Measurements from ENCODE around the gene RILPL1. TPM values are rescaled to one million over a fixed set of nuclear protein-coding genes. Genes with fewer than 3 reads are reported as not detected.

RILPL1 gene
- total and polyA plus RNA-seq, 2 of the 4 experiments (the other 2 are of a cell fraction): 11.1 to 19.8 TPM

- Histone ChIP-seq H4K91ac (ENCODE audit: insufficient read depth, low read depth, low read length) (peak overlapping the region; percentile 55), H3K18ac (ENCODE audit: low read depth, low read length) (peak overlapping the region; percentile 35; the same call in 1 of the 2 replicates), H3K4ac (ENCODE audit: low read depth, low read length) (peak overlapping the region; percentile 71), H2BK20ac (ENCODE audit: low read depth, low read length) (peak overlapping the region; percentile 22), H3K36me3 (ENCODE audit: control insufficient read depth, insufficient read depth, low read length) (no peaks in the 10 kb centered on the region), H2BK120ac (ENCODE audit: low read depth, low read length) (peak overlapping the region; percentile 42; the same call in 1 of the 2 replicates), H3K27ac (ENCODE audit: insufficient read depth, low read length) (peak overlapping the region; percentile 70; the same call in 1 of the 2 replicates), H3K4me2 (ENCODE audit: low read depth, low read length) (no peak overlapping the region; the same call in 1 of the 2 replicates), H2AK5ac (ENCODE audit: low read depth, low read length) (peak overlapping the region; percentile 33; the same call in 1 of the 2 replicates), H3K23ac (ENCODE audit: low read depth, low read length) (no peak overlapping the region), H3K9me3 (ENCODE audit: control insufficient read depth, insufficient read depth, low read length) (no peaks in the 10 kb centered on the region), H2BK5ac (ENCODE audit: low read depth, low read length, poor library complexity, severe bottlenecking) (no peak overlapping the region), H4K20me1 (ENCODE audit: insufficient read depth, low read length) (no peaks in the 10 kb centered on the region), H3K27me3 (ENCODE audit: control insufficient read depth, insufficient read depth, low read length) (no peaks in the 10 kb centered on the region), H3K9me1 (ENCODE audit: insufficient read depth, low read length) (peaks cover 6% of the 10 kb centered on the region; the same call in 1 of the 2 replicates), H3K14ac (replicated peaks; ENCODE audit: low read depth, low read length) (peak overlapping the region; percentile 10; the same call in 1 of the 2 replicates), H3K9ac (ENCODE audit: low read depth, low read length) (no peak overlapping the region), H2BK15ac (ENCODE audit: low read depth, low read length) (no peak overlapping the region; the same call in 2 of the 3 replicates), H2AFZ (replicated peaks; ENCODE audit: low read length, poor library complexity) (peak overlapping the region; percentile 84), H3K4me3 (ENCODE audit: insufficient read depth, low read depth, low read length) (no peak overlapping the region), H4K5ac (ENCODE audit: low read depth, low read length) (peak overlapping the region; percentile 43; the same call in 1 of the 2 replicates), H3K56ac (ENCODE audit: extremely low read depth, insufficient read depth, low read length) (peak overlapping the region; percentile 29; the same call in 1 of the 2 replicates), H2AK9ac (replicated peaks; ENCODE audit: low read depth, low read length, poor library complexity) (no peak overlapping the region), H3K79me1 (ENCODE audit: low read depth in 1 of 2, low read length in 2 of 2) (no peaks in the 10 kb centered on the region), H3K4me1 (ENCODE audit: control insufficient read depth, insufficient read depth, low read length) (peaks cover 7% of the 10 kb centered on the region; the same call in 1 of the 2 replicates), H4K8ac (ENCODE audit: low read depth in 2 of 2, low read length in 2 of 2) (peak overlapping the region; percentile 44 to 81; a peak in 2 of 4 replicates)
- in situ Hi-C loops (cut with MboI; ENCODE audit: low sequenced_read_pairs) (no loop called here), dilution Hi-C loops (cut with HindIII; ENCODE audit: low sequenced_read_pairs, unreplicated experiment) (no loop called here), intact Hi-C loops (cut with micrococcal nuclease) (no loop called here)
- 100% methylated on average over 1 of the region's 4 CpGs; no CpG with 5 or more reads in 1 of the 2 experiments for WGBS, 2 experiments (ENCODE audit: extremely low coverage in 2 of 2, insufficient read length in 1 of 2)
- ATAC-seq (ENCODE audit: low read depth) (no peak), DNase-seq (no peak)
- BruUV-seq (replicated peaks): no TSS peak
- ChIA-PET POLR2A (ENCODE audit: unreplicated experiment) (no interaction called here), CTCF (no interaction called here)
- TF ChIP-seq MXI1 (IDR thresholded peaks at IDR 0.05; ENCODE audit: borderline replicate concordance, low read depth, low read length) (no peak), RAD21 (IDR thresholded peaks at IDR 0.05; ENCODE audit: low read length) (no peak), RCOR1 (IDR thresholded peaks at IDR 0.05; ENCODE audit: insufficient replicate concordance, low read length) (no peak), CEBPB (IDR thresholded peaks at IDR 0.05; ENCODE audit: low read depth, low read length) (no peak), BHLHE40 (IDR thresholded peaks at IDR 0.05; ENCODE audit: low read depth, low read length) (no peak), FOS (IDR thresholded peaks at IDR 0.05; ENCODE audit: low read depth, low read length) (no peak), CHD1 (IDR thresholded peaks at IDR 0.05; ENCODE audit: low read depth, low read length) (no peak), MAZ (IDR thresholded peaks at IDR 0.05; ENCODE audit: borderline replicate concordance, low read depth, low read length) (no peak), RFX5 (IDR thresholded peaks at IDR 0.05; ENCODE audit: low read depth, low read length) (no peak), ELK1 (IDR thresholded peaks at IDR 0.05; ENCODE audit: borderline replicate concordance, low read depth, low read length) (no peak), SMC3 (IDR thresholded peaks at IDR 0.05; ENCODE audit: low read depth, low read length) (no peak), NFE2L2 (IDR thresholded peaks at IDR 0.05; ENCODE audit: low read depth, low read length) (no peak), POLR2A (IDR thresholded peaks at IDR 0.05; ENCODE audit: low read depth, low read length) (no peak), MAFK (IDR thresholded peaks at IDR 0.05; ENCODE audit: low read depth, low read length) (no peak), CTCF (conservative IDR thresholded peaks at IDR 0.05; ENCODE audit: low read depth, low read length) (no peak)
These were observed 87.2 kb downstream of the RILPL1 start for GRCh38 chr12:123446333-123446713.
